HG03095 (cell line): ENCODE measurements around the gene SLC17A6.

Experiments used
- ATAC-seq: cut with Tn5 transposase; IDR thresholded peaks from one replicate; pipeline ENCODE4 v1.9.1; 2021; ENCODE audit warnings: moderate library complexity; ENCODE audit not compliant: unreplicated experiment

The SLC17A6 gene

DNA sequence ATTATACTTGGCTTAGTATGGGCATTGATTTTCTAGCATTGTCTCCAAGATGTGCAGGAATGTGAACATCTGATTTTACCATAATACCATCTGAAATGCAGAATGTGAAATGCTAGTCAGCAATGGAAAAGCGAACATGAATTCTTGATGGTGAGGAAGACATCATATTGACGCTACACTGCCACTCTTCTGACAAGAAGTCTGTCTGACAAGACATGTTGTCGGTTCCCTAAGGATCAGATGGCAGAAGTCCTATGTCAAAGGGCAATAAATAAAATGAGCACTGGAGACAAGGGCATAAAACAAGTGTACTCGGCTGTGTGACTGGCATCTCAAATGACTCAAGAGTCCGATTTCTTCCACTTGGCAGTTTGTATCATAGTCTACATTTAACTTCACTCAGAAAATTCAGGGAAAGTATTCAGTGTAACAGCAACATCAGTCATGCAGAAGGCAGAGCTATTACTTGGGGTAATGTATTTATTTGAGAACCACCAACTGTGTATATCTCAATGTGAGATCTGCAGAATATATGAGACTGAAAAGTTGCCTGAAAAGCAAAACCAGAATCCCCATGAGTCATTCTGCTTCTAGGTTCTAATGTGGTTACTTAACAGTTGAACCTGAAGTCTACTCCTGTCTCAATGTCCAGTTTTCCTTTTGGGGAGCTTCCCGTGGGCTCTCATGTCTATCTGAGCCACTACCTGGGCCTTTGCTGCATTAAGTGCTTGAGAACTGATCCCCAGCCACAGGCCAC, 51.5 kb downstream of the SLC17A6 start:
- ATAC-seq, result no peak

DNA sequence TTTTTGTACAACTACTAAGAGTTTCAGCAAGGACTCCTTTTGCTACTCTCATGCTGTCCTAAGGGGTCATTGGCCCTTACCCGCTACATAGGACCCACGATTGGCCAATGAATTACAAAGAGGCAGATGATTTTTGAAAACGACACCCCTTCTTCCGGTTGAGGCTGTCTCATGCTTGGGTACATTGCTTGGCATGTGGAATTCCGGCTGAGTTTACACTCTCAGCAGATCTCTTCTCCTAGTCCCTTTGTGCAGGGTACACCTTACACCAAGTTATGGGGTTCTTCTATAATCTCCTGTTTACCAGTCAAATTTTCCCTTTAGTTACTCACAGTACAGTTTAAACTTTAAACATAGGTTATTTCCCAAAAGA, 52.1 kb downstream of the SLC17A6 start:
- ATAC-seq, result no peak

- no peak for ATAC-seq
These were observed 54.4 kb downstream of the SLC17A6 start for GRCh38 chr11:22392561-22392960.

- ATAC-seq, result no peak
These were observed 67.2 kb downstream of the SLC17A6 start for GRCh38 chr11:22405377-22405776.

DNA sequence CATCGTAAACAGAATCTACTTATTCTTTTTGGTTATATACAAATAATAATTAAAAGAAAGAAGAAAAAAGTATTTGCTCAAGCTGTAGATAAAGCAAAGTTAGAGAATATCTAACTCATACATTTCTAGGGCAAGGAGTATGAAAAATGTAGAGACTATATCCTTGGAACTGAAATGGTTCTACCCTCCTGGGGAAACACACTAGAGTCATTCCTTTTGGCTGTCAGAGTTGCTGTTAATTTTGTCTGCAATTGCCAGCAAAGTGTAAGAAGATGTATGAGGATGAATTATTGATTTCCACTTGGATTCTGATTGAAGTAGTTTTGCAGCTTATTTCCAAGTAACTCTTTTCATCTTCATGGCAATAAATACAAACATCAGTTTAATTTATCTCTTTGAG, 69.1 kb downstream of the SLC17A6 start:
- ATAC-seq, result no peak

- ATAC-seq, result no peak
These were observed 69.7 kb downstream of the SLC17A6 start for GRCh38 chr11:22407921-22408320.

DNA sequence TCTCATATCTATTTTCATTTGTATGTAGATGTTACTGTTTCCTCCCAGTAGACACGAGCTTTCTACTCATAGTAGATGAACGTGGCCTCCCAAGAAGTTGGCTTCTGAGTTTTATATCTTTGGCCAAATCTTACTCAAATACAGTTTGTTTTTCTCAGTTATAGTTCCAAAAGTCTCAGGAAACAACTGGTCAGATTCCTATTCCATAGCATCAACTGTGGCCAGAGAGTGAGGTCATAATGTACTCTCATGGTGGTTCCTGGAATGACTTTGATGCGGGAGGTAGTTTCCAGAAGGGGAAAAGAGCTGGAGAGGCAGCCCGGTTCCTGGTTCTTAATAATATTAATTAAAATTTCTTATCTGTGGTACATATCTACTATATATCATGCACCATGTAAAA, 77.3 kb downstream of the SLC17A6 start:
- no peak for ATAC-seq

DNA sequence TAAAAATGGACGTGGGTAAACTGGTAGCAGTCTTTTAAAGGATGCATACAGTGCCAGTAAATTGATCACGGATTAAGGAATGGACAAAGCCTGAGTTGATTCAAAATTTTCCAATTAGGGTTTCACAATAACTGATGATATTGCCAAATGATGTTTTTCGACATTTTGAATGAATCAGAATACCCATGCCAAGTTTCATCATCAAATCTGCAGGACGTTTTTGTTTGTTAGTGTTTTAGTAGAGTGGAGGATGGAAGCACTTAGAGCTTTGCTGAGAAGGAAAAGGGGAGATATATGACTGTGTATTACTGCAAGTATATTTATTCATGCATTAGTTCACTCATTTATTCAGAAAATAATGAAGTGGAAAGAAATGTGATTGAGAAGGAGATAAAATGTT, 78.3 kb downstream of the SLC17A6 start:
- ATAC-seq, result no peak

GRCh38 chr11:22426915-22427314, 88.7 kb downstream of the SLC17A6 start:
- ATAC-seq, result no peak
